Activated naive CD4-positive, alpha-beta T cell treated with Interleukin-2 at 50 U/mL for 16 hours (primary cell): ENCODE measurements around the gene CMPK1.
"Not testable (repeated sequence)": the region's sequence is repeated elsewhere in the genome, so short reads cannot be mapped to it uniquely, and the experiment has no call there.

ENCODE experiments used
- DNase-seq: peaks from one replicate; pipeline ENCODE4 v3.0.0-alpha.2; 2020

CMPK1 gene

GRCh38 chr1:47338249-47339077, 4.9 kb downstream of the CMPK1 start:
- no peak for DNase-seq

GRCh38 chr1:47340227-47340626, 6.6 kb downstream of the CMPK1 start:
- DNase-seq = no peak

GRCh38 chr1:47346979-47347378, 13.4 kb downstream of the CMPK1 start:
- DNase-seq = not testable (repeated sequence)

- DNase-seq = no peak
Observed at GRCh38 chr1:47347735-47348134, 14.1 kb downstream of the CMPK1 start.

GRCh38 chr1:47348246-47348645, 14.7 kb downstream of the CMPK1 start:
- no peak for DNase-seq

- no peak for DNase-seq
Observed at GRCh38 chr1:47351305-47351704, 17.7 kb downstream of the CMPK1 start.

- DNase-seq = no peak
Observed at GRCh38 chr1:47361380-47361779, 27.8 kb downstream of the CMPK1 start.

- DNase-seq = no peak
Observed at GRCh38 chr1:47362828-47363227, 29.2 kb downstream of the CMPK1 start.

GRCh38 chr1:47367651-47368050, 34.1 kb downstream of the CMPK1 start:
- no peak for DNase-seq

- DNase-seq = no peak
Observed at GRCh38 chr1:47371016-47371517, 37.5 kb downstream of the CMPK1 start.

- DNase-seq = no peak
Observed at GRCh38 chr1:47374501-47374900, 40.9 kb downstream of the CMPK1 start.

GRCh38 chr1:47378147-47378546, 44.6 kb downstream of the CMPK1 start:
- DNase-seq = no peak

GRCh38 chr1:47380699-47381098, 47.1 kb downstream of the CMPK1 start:
- no peak for DNase-seq

GRCh38 chr1:47382399-47382983, 48.9 kb downstream of the CMPK1 start:
- DNase-seq = no peak

- DNase-seq = no peak
Observed at GRCh38 chr1:47384083-47384482, 50.5 kb downstream of the CMPK1 start.

GRCh38 chr1:47385020-47385419, 51.4 kb downstream of the CMPK1 start:
- no peak for DNase-seq

- DNase-seq = no peak
Observed at GRCh38 chr1:47386268-47386667, 52.7 kb downstream of the CMPK1 start.

- DNase-seq = no peak
Observed at GRCh38 chr1:47388030-47388890, 54.7 kb downstream of the CMPK1 start.

- DNase-seq = peak; percentile 50
Observed at GRCh38 chr1:47388891-47389238, 55.3 kb downstream of the CMPK1 start.

- no peak for DNase-seq
Observed at GRCh38 chr1:47389731-47390130, 56.1 kb downstream of the CMPK1 start.

GRCh38 chr1:47390843-47391242, 57.3 kb downstream of the CMPK1 start:
- no peak for DNase-seq

GRCh38 chr1:47393141-47393540, 59.6 kb downstream of the CMPK1 start:
- no peak for DNase-seq

- DNase-seq = no peak
Observed at GRCh38 chr1:47395433-47395832, 61.8 kb downstream of the CMPK1 start.
